Astrocyte (in vitro differentiated cells and primary cell): ENCODE results near the gene MED15. TPM values are rescaled to one million over a fixed set of nuclear protein-coding genes. Genes with fewer than 3 reads are reported as not detected.

ENCODE experiments used
- DNase-seq: peaks from one replicate; pipeline ENCODE4 v3.0.0-alpha.2; 2010; ENCODE audit warnings: low read depth
- FAIRE-seq: peaks from 2 replicates; lab custom pipeline; 2011; peaks lifted over from hg19 to GRCh38; lab: Jason Lieb, UNC
- H2AFZ ChIP-seq: 2 replicates; pipeline ENCODE4 v1.6.0; 2012; ENCODE audit warnings: low read depth, low read length, inconsistent platforms
- H3K27ac ChIP-seq: 2 replicates; pipeline ENCODE4 v1.5.1; 2011; ENCODE audit warnings: low read depth, low read length, inconsistent platforms
- H3K27me3 ChIP-seq: 2 replicates; pipeline ENCODE4 v1.6.0; 2011; ENCODE audit warnings: low read length, inconsistent platforms; ENCODE audit not compliant: insufficient read depth
- H3K36me3 ChIP-seq: 2 replicates; pipeline ENCODE4 v1.5.1; 2011; ENCODE audit warnings: low read length, inconsistent platforms; ENCODE audit not compliant: insufficient read depth
- H3K4me1 ChIP-seq: 2 replicates; pipeline ENCODE4 v1.5.1; 2011; ENCODE audit warnings: low read length, inconsistent platforms; ENCODE audit not compliant: insufficient read depth
- H3K4me2 ChIP-seq: 2 replicates; pipeline ENCODE4 v1.6.0; 2012; ENCODE audit warnings: low read length, inconsistent platforms
- H3K4me3 ChIP-seq: 2 replicates; pipeline ENCODE4 v1.5.1; 2011; ENCODE audit warnings: low read depth, mild to moderate bottlenecking, low read length, inconsistent platforms; ENCODE audit not compliant: insufficient read depth
- H3K79me2 ChIP-seq: 2 replicates; pipeline ENCODE4 v1.6.0; 2012; ENCODE audit warnings: mild to moderate bottlenecking, low read length, inconsistent platforms; ENCODE audit not compliant: insufficient read depth
- H3K9ac ChIP-seq: 2 replicates; pipeline ENCODE4 v1.6.0; 2012; ENCODE audit warnings: mild to moderate bottlenecking, low read length, inconsistent platforms
- H3K9me3 ChIP-seq: 2 replicates; pipeline ENCODE4 v1.5.1; 2012; ENCODE audit warnings: low read depth, mild to moderate bottlenecking, low read length, inconsistent platforms; ENCODE audit not compliant: insufficient read depth
- H4K20me1 ChIP-seq: 2 replicates; pipeline ENCODE4 v1.6.0; 2012; ENCODE audit warnings: low read length, inconsistent platforms; ENCODE audit not compliant: insufficient read depth
- H3K27ac Mint-ChIP-seq: one replicate; pipeline ENCODE4 v1.8.0; 2021; ENCODE audit warnings: mild to moderate bottlenecking, mixed read lengths; ENCODE audit not compliant: unreplicated experiment
- H3K27me3 Mint-ChIP-seq: one replicate; pipeline ENCODE4 v1.8.0; 2021; ENCODE audit warnings: low read depth, mixed read lengths; ENCODE audit not compliant: unreplicated experiment
- H3K36me3 Mint-ChIP-seq: one replicate; pipeline ENCODE4 v1.8.0; 2021; ENCODE audit warnings: low read depth, mixed read lengths; ENCODE audit not compliant: unreplicated experiment
- H3K4me1 Mint-ChIP-seq: one replicate; pipeline ENCODE4 v1.8.0; 2021; ENCODE audit warnings: low read depth, mixed read lengths; ENCODE audit not compliant: unreplicated experiment
- H3K4me3 Mint-ChIP-seq: one replicate; pipeline ENCODE4 v1.8.0; 2021; ENCODE audit warnings: mild to moderate bottlenecking, moderate library complexity, mixed read lengths; ENCODE audit not compliant: unreplicated experiment
- H3K9me3 Mint-ChIP-seq: one replicate; pipeline ENCODE4 v1.8.0; 2021; ENCODE audit warnings: mild to moderate bottlenecking, mixed read lengths; ENCODE audit not compliant: unreplicated experiment
- CTCF ChIP-seq: IDR thresholded peaks from 2 replicates; pipeline ENCODE4 v1.5.1; 2011; ENCODE audit warnings: low read depth, mild to moderate bottlenecking, inconsistent platforms, low read length, moderate library complexity; ENCODE audit not compliant: insufficient read depth
- EZH2 ChIP-seq: IDR thresholded peaks from 2 replicates; pipeline ENCODE4 v1.6.1; 2012; ENCODE audit warnings: mild to moderate bottlenecking, low read length, inconsistent platforms; ENCODE audit not compliant: insufficient read depth
- total RNA-seq: library from RNA; stranded (reverse); gene quantifications from 2 replicates; pipeline ENCODE4 v1.2.1, GENCODE V29; 2021

The MED15 gene
- total RNA-seq, 1 donor from 2014 or later = 153 TPM

- Mint-ChIP-seq H3K4me1 (peaks cover 32% of the 10 kb centered on the region), H3K9me3 (no peaks in the 10 kb centered on the region), H3K27me3 (no peaks in the 10 kb centered on the region), H3K4me3 (no peak overlapping the region), H3K36me3 (peaks cover 48% of the 10 kb centered on the region), H3K27ac (no peak overlapping the region)
- Histone ChIP-seq H3K9me3 (no peaks in the 10 kb centered on the region), H3K4me2 (no peak overlapping the region), H3K36me3 (peaks cover 47% of the 10 kb centered on the region), H3K27ac (no peak overlapping the region), H3K4me3 (no peak overlapping the region), H2AFZ (no peak overlapping the region), H3K4me1 (peaks cover 7% of the 10 kb centered on the region), H3K9ac (no peak overlapping the region), H4K20me1 (peaks cover 76% of the 10 kb centered on the region), H3K27me3 (no peaks in the 10 kb centered on the region), H3K79me2 (peaks cover 79% of the 10 kb centered on the region)
- DNase-seq (no peak), FAIRE-seq (no peak)
- TF ChIP-seq CTCF (no peak), EZH2 (no peak)
Measured at GRCh38 chr22:20559174-20559760, 51.9 kb downstream of the MED15 start.

- Histone ChIP-seq H3K36me3 (peaks cover 50% of the 10 kb centered on the region), H3K4me1 (peaks cover 7% of the 10 kb centered on the region), H3K4me3 (no peak overlapping the region), H3K9ac (no peak overlapping the region), H3K79me2 (peaks cover 73% of the 10 kb centered on the region), H3K27me3 (no peaks in the 10 kb centered on the region), H3K4me2 (no peak overlapping the region), H2AFZ (no peak overlapping the region), H4K20me1 (peaks cover 76% of the 10 kb centered on the region), H3K9me3 (no peaks in the 10 kb centered on the region), H3K27ac (no peak overlapping the region)
- FAIRE-seq = no peak
- Mint-ChIP-seq H3K4me1 (peaks cover 31% of the 10 kb centered on the region), H3K27me3 (no peaks in the 10 kb centered on the region), H3K27ac (no peak overlapping the region), H3K4me3 (no peak overlapping the region), H3K36me3 (peaks cover 43% of the 10 kb centered on the region), H3K9me3 (no peaks in the 10 kb centered on the region)
- no peak for DNase-seq
- TF ChIP-seq EZH2 = no peak
- TF ChIP-seq CTCF = no peak
Measured at GRCh38 chr22:20560716-20561115, 53.3 kb downstream of the MED15 start.

- Mint-ChIP-seq H3K4me1 (peaks cover 36% of the 10 kb centered on the region), H3K27me3 (no peaks in the 10 kb centered on the region), H3K4me3 (no peak overlapping the region), H3K9me3 (no peaks in the 10 kb centered on the region), H3K36me3 (peaks cover 39% of the 10 kb centered on the region), H3K27ac (no peak overlapping the region)
- no peaks in the 10 kb centered on the region for H3K27me3 ChIP-seq
- DNase-seq = no peak
- no peak overlapping the region for H2AFZ ChIP-seq
- H3K27ac ChIP-seq = no peak overlapping the region
- peaks cover 65% of the 10 kb centered on the region for H3K79me2 ChIP-seq
- no peak for FAIRE-seq
- H3K4me3 ChIP-seq = no peak overlapping the region
- H3K36me3 ChIP-seq = peaks cover 49% of the 10 kb centered on the region
- H3K4me2 ChIP-seq = no peak overlapping the region
- TF ChIP-seq CTCF (no peak), EZH2 (no peak)
- H3K4me1 ChIP-seq = peaks cover 14% of the 10 kb centered on the region
- H3K9me3 ChIP-seq = no peaks in the 10 kb centered on the region
- H4K20me1 ChIP-seq = peaks cover 75% of the 10 kb centered on the region
- H3K9ac ChIP-seq = no peak overlapping the region
Measured at GRCh38 chr22:20561882-20562281, 54.5 kb downstream of the MED15 start.
